Left kidney (tissue), 2 donors: ENCODE results near the gene FNDC7. TPM values are rescaled to one million over a fixed set of nuclear protein-coding genes. Genes with fewer than 3 reads are reported as not detected.
"Not testable (repeated sequence)": the region's sequence is repeated elsewhere in the genome, so short reads cannot be mapped to it uniquely, and the experiment has no call there.

Experiments used
- DNase-seq: peaks from one replicate; pipeline ENCODE4 v3.0.0-alpha.2; 2013
- polyA plus RNA-seq: library from polyadenylated mRNA; unstranded; fragments of 120-200 nt; gene quantifications from one replicate; pipeline ENCODE4 v1.2.1, GENCODE V29; 2013; ENCODE audit not compliant: insufficient read length

Gene FNDC7
- polyA plus RNA-seq, 1 donor, result 0.03 TPM

GRCh38 chr1:108734171-108734865 is 21.6 kb downstream of the FNDC7 start:
- no peak for DNase-seq

GRCh38 chr1:108742253-108742652 is 29.5 kb downstream of the FNDC7 start:
- DNase-seq, result no peak

GRCh38 chr1:108745980-108746381 is 33.3 kb downstream of the FNDC7 start:
- no peak for DNase-seq

GRCh38 chr1:108746382-108747170 is 33.9 kb downstream of the FNDC7 start, which contains the start of gene STXBP3:
Gene STXBP3 (plus strand): TSS chr1:108746674. CDS start chr1:108746738, 64 bp downstream.
- DNase-seq, result peak; percentile 96

- DNase-seq, result peak; percentile 85
Observed at GRCh38 chr1:108747171-108747850, 34.6 kb downstream of the FNDC7 start.

GRCh38 chr1:108747898-108748297 is 35.2 kb downstream of the FNDC7 start:
- DNase-seq, result no peak

GRCh38 chr1:108749081-108749480 is 36.4 kb downstream of the FNDC7 start:
- no peak for DNase-seq

GRCh38 chr1:108750476-108751181 is 37.9 kb downstream of the FNDC7 start:
- DNase-seq, result peak; percentile 61

GRCh38 chr1:108753363-108753762 is 40.7 kb downstream of the FNDC7 start:
- no peak for DNase-seq

- DNase-seq, result no peak
Observed at GRCh38 chr1:108758796-108759195, 46.1 kb downstream of the FNDC7 start.

GRCh38 chr1:108767115-108767514 is 54.4 kb downstream of the FNDC7 start:
- no peak for DNase-seq

GRCh38 chr1:108767708-108768107 is 55.0 kb downstream of the FNDC7 start:
- DNase-seq, result no peak

- DNase-seq, result no peak
Observed at GRCh38 chr1:108777839-108778238, 65.1 kb downstream of the FNDC7 start.

GRCh38 chr1:108779455-108779854 is 66.7 kb downstream of the FNDC7 start:
- no peak for DNase-seq

- no peak for DNase-seq
Observed at GRCh38 chr1:108780937-108781574, 68.3 kb downstream of the FNDC7 start.

GRCh38 chr1:108781575-108781944 is 68.9 kb downstream of the FNDC7 start:
- not testable (repeated sequence) for DNase-seq

- no peak for DNase-seq
Observed at GRCh38 chr1:108785264-108785663, 72.6 kb downstream of the FNDC7 start.

- no peak for DNase-seq
Observed at GRCh38 chr1:108785880-108786279, 73.2 kb downstream of the FNDC7 start.

GRCh38 chr1:108791790-108792189 is 79.1 kb downstream of the FNDC7 start:
- DNase-seq, result no peak
